ENCODE data around the gene DCAF6. TPM values are rescaled to one million over a fixed set of nuclear protein-coding genes. Genes with fewer than 3 reads are reported as not detected.
"Not testable (repeated sequence)": the region's sequence is repeated elsewhere in the genome, so short reads cannot be mapped to it uniquely, and the experiment has no call there.

The DCAF6 gene
- total RNA-seq, 2 experiments from 2014 or later: 23.2 to 30.6 TPM

DNA sequence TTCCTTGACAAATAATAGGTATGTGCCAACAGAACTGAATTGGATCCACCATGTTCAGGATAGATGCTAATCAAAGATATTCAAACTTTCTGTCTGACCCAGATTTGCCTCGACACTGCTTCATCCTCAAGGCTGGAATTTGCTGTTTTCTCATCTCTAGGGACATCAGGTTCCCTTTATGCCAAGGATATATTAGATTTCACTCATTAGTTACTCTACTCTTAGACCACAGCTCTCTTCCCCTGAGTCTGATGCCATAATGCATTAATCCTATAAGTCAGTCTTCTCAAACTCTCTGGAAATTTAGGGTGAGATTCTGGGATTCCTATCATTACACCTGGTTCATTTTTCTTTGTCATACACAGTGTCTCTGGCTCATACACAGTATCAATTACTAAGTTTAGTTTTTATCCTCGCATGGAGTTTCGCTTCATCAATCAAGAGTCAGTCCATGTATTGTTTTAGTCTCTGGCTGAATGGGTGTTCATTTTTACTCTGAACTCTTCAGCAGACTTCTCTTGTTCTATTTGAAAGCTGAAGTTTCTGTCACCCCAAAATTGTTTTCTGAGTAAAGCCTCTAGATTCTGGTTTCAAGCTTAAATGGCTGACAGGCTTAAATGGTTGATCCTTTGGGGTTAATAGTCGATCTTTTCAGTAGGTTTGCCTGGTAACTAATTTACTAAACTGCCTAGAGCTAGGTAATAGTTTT, 9.3 kb upstream of the DCAF6 start:
- Histone ChIP-seq H3K79me2 (ENCODE audit: insufficient read depth, low read depth, low read length) (peaks cover 50% of the 10 kb centered on the region; the same call in 1 of the 2 replicates), H3K4me3 (ENCODE audit: low read depth, low read length, poor library complexity, severe bottlenecking) (no peak overlapping the region), H3K9me2 (ENCODE audit: insufficient read depth, low read length) (no peaks in the 10 kb centered on the region), H3K36me3 (ENCODE audit: insufficient read depth, low read length) (peaks cover 16% of the 10 kb centered on the region), H3K27ac (ENCODE audit: low read depth, low read length, poor library complexity, severe bottlenecking) (no peak overlapping the region), H4K20me1 (ENCODE audit: insufficient read depth, low read length) (no peaks in the 10 kb centered on the region), H3K4me1 (ENCODE audit: insufficient read depth, low read length, poor library complexity, severe bottlenecking) (peaks cover 14% of the 10 kb centered on the region), H2AFZ (ENCODE audit: low read length) (no peak overlapping the region), H3K9me3 (ENCODE audit: low read length) (no peaks in the 10 kb centered on the region), H3K4me2 (ENCODE audit: low read length) (no peak overlapping the region)
- BruUV-seq (replicated peaks): no TSS peak
- ChIA-PET CTCF (ENCODE audit: unreplicated experiment) (no interaction called here), POLR2A (interaction anchor here (0.5 to 1.3 kb wide), 2 partner anchors 11 to 571 kb away, joined by 3 to 4 read pairs; no protein-coding TSS in a partner anchor)
- no peak for DNase-seq (ENCODE audit: low spot score)
- TF ChIP-seq, protein P1, sequence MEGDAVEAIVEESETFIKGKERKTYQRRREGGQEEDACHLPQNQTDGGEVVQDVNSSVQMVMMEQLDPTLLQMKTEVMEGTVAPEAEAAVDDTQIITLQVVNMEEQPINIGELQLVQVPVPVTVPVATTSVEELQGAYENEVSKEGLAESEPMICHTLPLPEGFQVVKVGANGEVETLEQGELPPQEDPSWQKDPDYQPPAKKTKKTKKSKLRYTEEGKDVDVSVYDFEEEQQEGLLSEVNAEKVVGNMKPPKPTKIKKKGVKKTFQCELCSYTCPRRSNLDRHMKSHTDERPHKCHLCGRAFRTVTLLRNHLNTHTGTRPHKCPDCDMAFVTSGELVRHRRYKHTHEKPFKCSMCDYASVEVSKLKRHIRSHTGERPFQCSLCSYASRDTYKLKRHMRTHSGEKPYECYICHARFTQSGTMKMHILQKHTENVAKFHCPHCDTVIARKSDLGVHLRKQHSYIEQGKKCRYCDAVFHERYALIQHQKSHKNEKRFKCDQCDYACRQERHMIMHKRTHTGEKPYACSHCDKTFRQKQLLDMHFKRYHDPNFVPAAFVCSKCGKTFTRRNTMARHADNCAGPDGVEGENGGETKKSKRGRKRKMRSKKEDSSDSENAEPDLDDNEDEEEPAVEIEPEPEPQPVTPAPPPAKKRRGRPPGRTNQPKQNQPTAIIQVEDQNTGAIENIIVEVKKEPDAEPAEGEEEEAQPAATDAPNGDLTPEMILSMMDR (conservative IDR thresholded peaks at IDR 0.05; ENCODE audit: low read length): no peak
- TF ChIP-seq EZH2phosphoT487 (IDR thresholded peaks at IDR 0.05; ENCODE audit: borderline replicate concordance, low read depth, low read length): no peak
- intact Hi-C loops (cut with micrococcal nuclease; ENCODE audit: unreplicated experiment): no loop called here

DNA sequence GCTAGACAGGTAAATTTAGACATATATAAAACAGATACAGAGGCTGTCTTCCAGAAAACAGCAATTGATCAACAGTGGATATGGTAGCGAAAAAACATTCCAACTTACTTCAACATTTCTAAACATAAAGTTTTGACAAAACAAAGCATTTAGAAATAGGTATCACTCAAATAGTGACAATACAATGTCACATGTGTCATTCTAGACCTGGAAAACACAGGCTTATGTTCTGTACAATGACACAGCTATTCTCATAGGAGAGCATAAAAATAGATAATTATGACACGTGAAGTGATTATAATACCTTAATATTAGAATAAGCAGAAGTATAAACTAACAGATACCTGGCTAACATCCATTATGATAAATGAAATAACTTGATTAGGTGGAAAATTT, 8.0 kb upstream of the DCAF6 start:
- no TSS peak for BruUV-seq (replicated peaks)
- DNase-seq (ENCODE audit: low spot score): no peak
- no peak for TF ChIP-seq EZH2phosphoT487 (IDR thresholded peaks at IDR 0.05; ENCODE audit: borderline replicate concordance, low read depth, low read length)
- TF ChIP-seq, protein P1 (conservative IDR thresholded peaks at IDR 0.05; ENCODE audit: low read length): no peak
- intact Hi-C loops (cut with micrococcal nuclease; ENCODE audit: unreplicated experiment): no loop called here
- Histone ChIP-seq H3K36me3 (ENCODE audit: insufficient read depth, low read length) (peaks cover 8% of the 10 kb centered on the region), H3K9me3 (ENCODE audit: low read length) (no peaks in the 10 kb centered on the region), H4K20me1 (ENCODE audit: insufficient read depth, low read length) (no peaks in the 10 kb centered on the region), H3K79me2 (ENCODE audit: insufficient read depth, low read depth, low read length) (peaks cover 61% of the 10 kb centered on the region; the same call in 1 of the 2 replicates), H3K4me1 (ENCODE audit: insufficient read depth, low read length, poor library complexity, severe bottlenecking) (peaks cover 16% of the 10 kb centered on the region), H3K4me2 (ENCODE audit: low read length) (no peak overlapping the region), H3K9me2 (ENCODE audit: insufficient read depth, low read length) (no peaks in the 10 kb centered on the region), H3K4me3 (ENCODE audit: low read depth, low read length, poor library complexity, severe bottlenecking) (no peak overlapping the region), H2AFZ (ENCODE audit: low read length) (no peak overlapping the region), H3K27ac (ENCODE audit: low read depth, low read length, poor library complexity, severe bottlenecking) (no peak overlapping the region)
- CTCF ChIA-PET (ENCODE audit: unreplicated experiment): no interaction called here
- POLR2A ChIA-PET: interaction anchor here (0.7 to 1.0 kb wide), 2 partner anchors 31 to 63 kb away, joined by 3 to 6 read pairs; no protein-coding TSS in a partner anchor

DNA sequence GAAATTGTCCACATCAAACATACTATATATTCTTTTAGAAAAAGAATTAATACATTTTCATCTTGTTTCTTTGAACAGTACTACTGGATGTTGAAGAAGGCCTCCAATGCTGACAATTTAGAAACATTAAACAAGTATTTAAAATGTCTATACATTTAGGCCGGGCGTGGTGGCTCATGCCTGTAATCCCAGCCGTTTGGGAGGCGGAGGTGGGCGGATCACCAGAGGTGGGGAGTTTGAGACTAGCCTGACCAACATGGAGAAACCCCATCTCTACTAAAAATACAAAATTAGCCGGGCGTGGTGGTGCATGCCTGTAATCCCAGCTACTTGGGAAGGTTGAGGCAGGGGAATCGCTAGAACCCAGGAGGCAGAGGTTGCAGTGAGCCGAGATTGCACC, 7.6 kb upstream of the DCAF6 start:
- H3K4me2 ChIP-seq (ENCODE audit: low read length); H4K20me1 ChIP-seq (ENCODE audit: insufficient read depth, low read length); H2AFZ ChIP-seq (ENCODE audit: low read length); H3K9me3 ChIP-seq (ENCODE audit: low read length); H3K36me3 ChIP-seq (ENCODE audit: insufficient read depth, low read length); intact Hi-C loops (cut with micrococcal nuclease; ENCODE audit: unreplicated experiment); DNase-seq (ENCODE audit: low spot score); POLR2A ChIA-PET; BruUV-seq (replicated peaks); CTCF ChIA-PET (ENCODE audit: unreplicated experiment); H3K4me3 ChIP-seq (ENCODE audit: low read depth, low read length, poor library complexity, severe bottlenecking); H3K9me2 ChIP-seq (ENCODE audit: insufficient read depth, low read length); H3K27ac ChIP-seq (ENCODE audit: low read depth, low read length, poor library complexity, severe bottlenecking): not testable (repeated sequence)
- H3K4me1 ChIP-seq (ENCODE audit: insufficient read depth, low read length, poor library complexity, severe bottlenecking): peaks cover 21% of the 10 kb centered on the region
- H3K79me2 ChIP-seq (ENCODE audit: insufficient read depth, low read depth, low read length): peaks cover 65% of the 10 kb centered on the region; the same call in 1 of the 2 replicates
